DND-41 (cell line): Measurements from ENCODE around the gene CDYL2.

Experiments
- ATAC-seq: fragments of 200-7000 bp; cut with Tn5 transposase; 3 replicates; pipeline ENCODE4 v1.9.1; 2021; ENCODE audit warnings: low read depth; ENCODE audit not compliant: insufficient read depth
- DNase-seq: peaks from one replicate; pipeline ENCODE4 v3.0.0-alpha.2; 2020
- H2AFZ ChIP-seq: 2 replicates; pipeline ENCODE4 v1.6.0; 2012; ENCODE audit warnings: low read depth, low read length
- H3K27ac ChIP-seq: 2 replicates; pipeline ENCODE4 v1.5.1; 2012; ENCODE audit warnings: low read length, inconsistent platforms
- H3K27me3 ChIP-seq: fragments of 200-600 bp; sonication (generic); 2 replicates; pipeline ENCODE4 v1.6.0; 2012; ENCODE audit warnings: low read length, mild to moderate bottlenecking, inconsistent platforms; ENCODE audit not compliant: insufficient read depth, poor library complexity
- H3K36me3 ChIP-seq: 2 replicates; pipeline ENCODE4 v1.5.1; 2012; ENCODE audit warnings: low read length, inconsistent platforms; ENCODE audit not compliant: insufficient read depth
- H3K4me1 ChIP-seq: 2 replicates; pipeline ENCODE4 v1.5.1; 2012; ENCODE audit warnings: mild to moderate bottlenecking, low read length; ENCODE audit not compliant: insufficient read depth
- H3K4me2 ChIP-seq: 2 replicates; pipeline ENCODE4 v1.6.0; 2012; ENCODE audit warnings: mild to moderate bottlenecking, moderate library complexity, low read length, inconsistent platforms; ENCODE audit not compliant: insufficient read depth
- H3K4me3 ChIP-seq, 2 experiments: fragments of 200-600 bp in 1 of 2; shearing (Covaris generic) in 1 of 2; 2 replicates each; pipeline ENCODE4 v1.5.1; 2012 to 2016; ENCODE audit warnings: inconsistent platforms in 2 of 2, low read length in 2 of 2, mild to moderate bottlenecking in 2 of 2, low read depth in 1 of 2, moderate library complexity in 1 of 2
- H3K79me2 ChIP-seq: 2 replicates; pipeline ENCODE4 v1.6.0; 2012; ENCODE audit warnings: low read length, inconsistent platforms; ENCODE audit not compliant: insufficient read depth
- H3K9ac ChIP-seq: 2 replicates; pipeline ENCODE4 v1.6.0; 2012; ENCODE audit warnings: low read depth, mild to moderate bottlenecking, inconsistent platforms, low read length, moderate library complexity
- H3K9me3 ChIP-seq: 2 replicates; pipeline ENCODE4 v1.5.1; 2012; ENCODE audit warnings: low read length, moderate library complexity, mild to moderate bottlenecking, inconsistent platforms; ENCODE audit not compliant: insufficient read depth, severe bottlenecking
- H4K20me1 ChIP-seq: 2 replicates; pipeline ENCODE4 v1.6.0; 2012; ENCODE audit warnings: low read length; ENCODE audit not compliant: insufficient read depth
- EZH2 ChIP-seq: IDR thresholded peaks from 3 replicates; pipeline ENCODE4 v1.6.1; 2012; ENCODE audit warnings: borderline replicate concordance, low read depth, mild to moderate bottlenecking, moderate library complexity, low read length, inconsistent platforms; ENCODE audit not compliant: severe bottlenecking
- TF ChIP-seq, protein P1 (sequence below): IDR thresholded peaks from 2 replicates; pipeline ENCODE4 v1.5.1; 2012; ENCODE audit warnings: borderline replicate concordance, low read length, moderate library complexity, mild to moderate bottlenecking; ENCODE audit not compliant: poor library complexity, severe bottlenecking; ENCODE audit errors: extremely low read depth

CDYL2 gene

DNA sequence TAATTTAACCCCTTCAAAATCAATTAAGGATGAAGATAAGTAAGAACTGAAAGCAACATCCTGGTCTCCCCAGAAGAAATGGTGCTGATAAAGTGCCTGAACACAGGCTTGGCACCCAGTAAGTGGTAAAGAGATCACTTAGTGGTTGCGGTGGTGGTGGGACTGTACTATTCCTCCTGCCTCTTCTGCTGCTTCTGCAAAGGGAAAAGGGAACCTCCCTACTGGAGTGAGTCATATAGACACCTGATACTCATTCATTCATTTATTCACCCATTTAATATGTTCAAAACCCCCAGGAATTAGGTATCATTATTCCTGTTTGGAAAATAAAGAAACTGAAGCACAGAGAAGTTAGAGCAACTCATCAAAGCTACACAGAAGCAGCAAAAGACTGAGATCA, 60.6 kb downstream of the CDYL2 start:
- DNase-seq (no peak), ATAC-seq (no peak)
- Histone ChIP-seq H3K9me3 (no peaks in the 10 kb centered on the region), H3K36me3 (no peaks in the 10 kb centered on the region), H3K4me1 (no peaks in the 10 kb centered on the region), H3K9ac (no peak overlapping the region), H2AFZ (no peak overlapping the region), H3K4me2 (no peak overlapping the region), H4K20me1 (no peaks in the 10 kb centered on the region), H3K4me3 (no peak overlapping the region), H3K27me3 (no peaks in the 10 kb centered on the region), H3K27ac (no peak overlapping the region), H3K79me2 (no peaks in the 10 kb centered on the region)
- no peak for TF ChIP-seq EZH2
- TF ChIP-seq, protein P1, sequence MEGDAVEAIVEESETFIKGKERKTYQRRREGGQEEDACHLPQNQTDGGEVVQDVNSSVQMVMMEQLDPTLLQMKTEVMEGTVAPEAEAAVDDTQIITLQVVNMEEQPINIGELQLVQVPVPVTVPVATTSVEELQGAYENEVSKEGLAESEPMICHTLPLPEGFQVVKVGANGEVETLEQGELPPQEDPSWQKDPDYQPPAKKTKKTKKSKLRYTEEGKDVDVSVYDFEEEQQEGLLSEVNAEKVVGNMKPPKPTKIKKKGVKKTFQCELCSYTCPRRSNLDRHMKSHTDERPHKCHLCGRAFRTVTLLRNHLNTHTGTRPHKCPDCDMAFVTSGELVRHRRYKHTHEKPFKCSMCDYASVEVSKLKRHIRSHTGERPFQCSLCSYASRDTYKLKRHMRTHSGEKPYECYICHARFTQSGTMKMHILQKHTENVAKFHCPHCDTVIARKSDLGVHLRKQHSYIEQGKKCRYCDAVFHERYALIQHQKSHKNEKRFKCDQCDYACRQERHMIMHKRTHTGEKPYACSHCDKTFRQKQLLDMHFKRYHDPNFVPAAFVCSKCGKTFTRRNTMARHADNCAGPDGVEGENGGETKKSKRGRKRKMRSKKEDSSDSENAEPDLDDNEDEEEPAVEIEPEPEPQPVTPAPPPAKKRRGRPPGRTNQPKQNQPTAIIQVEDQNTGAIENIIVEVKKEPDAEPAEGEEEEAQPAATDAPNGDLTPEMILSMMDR, result no peak

DNA sequence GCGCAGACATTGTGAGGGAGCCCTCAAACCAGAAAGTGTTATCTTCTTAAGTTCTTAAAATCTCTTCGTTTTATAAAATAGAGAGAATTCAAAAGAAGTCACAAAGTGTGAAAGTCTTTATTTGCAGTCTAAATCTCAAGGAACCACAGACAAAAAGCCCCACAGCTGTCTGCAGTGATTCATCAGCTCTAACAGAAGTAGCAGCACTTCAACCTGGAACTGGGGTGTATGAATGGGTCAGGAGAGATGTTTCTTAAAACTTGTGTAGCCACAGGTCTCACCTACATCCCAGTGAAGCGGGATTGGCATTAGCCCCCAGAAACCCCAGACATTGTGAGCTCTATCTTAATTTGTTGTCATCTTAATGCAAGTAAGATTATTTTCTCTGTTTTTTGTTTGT, 61.1 kb downstream of the CDYL2 start:
- H3K27me3 ChIP-seq, result no peaks in the 10 kb centered on the region
- H3K4me2 ChIP-seq, result no peak overlapping the region
- no peak for TF ChIP-seq EZH2
- TF ChIP-seq, protein P1, result no peak
- H3K9me3 ChIP-seq, result no peaks in the 10 kb centered on the region
- H3K9ac ChIP-seq, result no peak overlapping the region
- DNase-seq (no peak), ATAC-seq (no peak)
- H3K4me1 ChIP-seq, result no peaks in the 10 kb centered on the region
- no peaks in the 10 kb centered on the region for H3K36me3 ChIP-seq
- no peak overlapping the region for H3K4me3 ChIP-seq
- H2AFZ ChIP-seq, result no peak overlapping the region
- H4K20me1 ChIP-seq, result no peaks in the 10 kb centered on the region
- H3K79me2 ChIP-seq, result no peaks in the 10 kb centered on the region
- H3K27ac ChIP-seq, result no peak overlapping the region

DNA sequence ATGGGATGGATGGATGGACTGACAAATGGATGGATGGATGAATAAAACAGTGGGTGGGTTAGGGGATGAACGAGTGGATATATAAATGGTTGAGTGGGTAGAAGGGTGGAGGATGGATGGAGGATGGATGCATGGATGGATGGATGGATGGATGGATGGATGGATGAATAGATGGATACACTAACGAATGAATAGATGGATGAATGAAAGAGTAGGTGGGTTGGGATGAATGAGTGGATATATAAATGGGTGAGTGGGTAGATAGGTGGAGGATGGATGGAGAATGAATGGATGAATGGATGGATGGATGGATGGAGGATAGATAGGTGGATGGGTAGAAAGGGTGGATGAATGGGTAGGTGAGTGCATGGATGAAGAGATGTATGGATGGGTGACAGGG, 62.1 kb downstream of the CDYL2 start:
- H3K27ac ChIP-seq, result no peak overlapping the region
- no peaks in the 10 kb centered on the region for H3K27me3 ChIP-seq
- TF ChIP-seq EZH2, result no peak
- TF ChIP-seq, protein P1, result no peak
- no peaks in the 10 kb centered on the region for H3K4me1 ChIP-seq
- no peaks in the 10 kb centered on the region for H3K79me2 ChIP-seq
- no peaks in the 10 kb centered on the region for H4K20me1 ChIP-seq
- H3K4me3 ChIP-seq, result no peak overlapping the region
- no peaks in the 10 kb centered on the region for H3K9me3 ChIP-seq
- ATAC-seq (no peak), DNase-seq (no peak)
- no peak overlapping the region for H3K4me2 ChIP-seq
- H3K36me3 ChIP-seq, result no peaks in the 10 kb centered on the region
- H2AFZ ChIP-seq, result no peak overlapping the region
- H3K9ac ChIP-seq, result no peak overlapping the region

DNA sequence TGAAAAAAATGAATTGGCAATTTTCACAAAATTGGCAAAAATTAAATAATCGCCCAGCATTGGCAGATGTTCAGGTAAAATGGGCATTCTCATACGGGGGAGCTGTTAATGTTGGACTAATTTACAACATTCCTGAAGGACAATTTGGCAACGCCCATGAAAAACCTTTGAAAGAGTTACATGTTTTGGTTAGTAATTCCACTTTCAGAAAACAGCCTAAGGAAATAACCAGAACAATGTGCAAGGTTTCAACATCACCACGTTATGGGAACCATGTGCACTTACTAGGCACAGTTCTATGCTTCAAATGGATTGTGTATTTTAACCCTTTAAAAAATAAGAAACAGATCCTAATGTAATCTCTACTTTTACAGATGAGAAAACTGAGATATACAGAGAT, 62.7 kb downstream of the CDYL2 start:
- H3K9ac ChIP-seq, result no peak overlapping the region
- H3K4me3 ChIP-seq, result no peak overlapping the region
- H3K36me3 ChIP-seq, result no peaks in the 10 kb centered on the region
- H4K20me1 ChIP-seq, result no peaks in the 10 kb centered on the region
- no peaks in the 10 kb centered on the region for H3K79me2 ChIP-seq
- H3K4me1 ChIP-seq, result no peaks in the 10 kb centered on the region
- ATAC-seq (no peak), DNase-seq (no peak)
- no peak overlapping the region for H3K27ac ChIP-seq
- H3K4me2 ChIP-seq, result no peak overlapping the region
- TF ChIP-seq, protein P1, result no peak
- TF ChIP-seq EZH2, result no peak
- H3K9me3 ChIP-seq, result no peaks in the 10 kb centered on the region
- H3K27me3 ChIP-seq, result no peaks in the 10 kb centered on the region
- no peak overlapping the region for H2AFZ ChIP-seq
